H9 (cell line): ENCODE results near the gene VPS26B. TPM values are rescaled to one million over a fixed set of nuclear protein-coding genes. Genes with fewer than 3 reads are reported as not detected.

Experiments
- DNase-seq: peaks from one replicate; pipeline ENCODE4 v3.0.0-alpha.2; 2017
- H2AFZ ChIP-seq: one replicate; pipeline ENCODE4 v1.6.1; 2013; ENCODE audit warnings: mild to moderate bottlenecking, low read length, control low read depth, moderate library complexity
- H2AK5ac ChIP-seq: 2 replicates; pipeline ENCODE4 v1.6.1; 2013; ENCODE audit warnings: low read length, control low read depth, mixed read lengths; ENCODE audit not compliant: insufficient read length
- H2BK120ac ChIP-seq: one replicate; pipeline ENCODE4 v1.6.1; 2013; ENCODE audit warnings: low read depth, mild to moderate bottlenecking, low read length, control low read depth, inconsistent platforms; ENCODE audit not compliant: poor library complexity, severe bottlenecking
- H2BK12ac ChIP-seq: 2 replicates; pipeline ENCODE4 v1.6.1; 2013; ENCODE audit warnings: low read length, control low read depth, mixed read lengths, low read depth; ENCODE audit not compliant: insufficient read length
- H2BK15ac ChIP-seq: 2 replicates; pipeline ENCODE4 v1.6.1; 2013; ENCODE audit warnings: low read depth, low read length, control low read depth
- H2BK20ac ChIP-seq: one replicate; pipeline ENCODE4 v1.6.1; 2013; ENCODE audit warnings: low read depth, mild to moderate bottlenecking, low read length, control low read depth, inconsistent platforms; ENCODE audit not compliant: poor library complexity, severe bottlenecking
- H2BK5ac ChIP-seq: 2 replicates; pipeline ENCODE4 v1.6.1; 2013; ENCODE audit warnings: low read length, control low read depth, mixed read lengths; ENCODE audit not compliant: insufficient read length
- H3K14ac ChIP-seq: 2 replicates; pipeline ENCODE4 v1.6.1; 2013; ENCODE audit warnings: low read length, control low read depth; ENCODE audit not compliant: insufficient read depth
- H3K18ac ChIP-seq: 2 replicates; pipeline ENCODE4 v1.6.1; 2013; ENCODE audit warnings: low read depth, mild to moderate bottlenecking, mixed read lengths, low read length, control low read depth; ENCODE audit not compliant: insufficient read length
- H3K23ac ChIP-seq: 2 replicates; pipeline ENCODE4 v1.6.1; 2013; ENCODE audit warnings: low read length, control low read depth, mixed read lengths, low read depth; ENCODE audit not compliant: insufficient read length
- H3K23me2 ChIP-seq: 2 replicates; pipeline ENCODE4 v1.6.1; 2013; ENCODE audit warnings: low read depth, mild to moderate bottlenecking, mixed read lengths, low read length, control low read depth; ENCODE audit not compliant: insufficient read length, poor library complexity, severe bottlenecking
- H3K27ac ChIP-seq: 2 replicates; pipeline ENCODE4 v1.5.1; 2013; ENCODE audit warnings: low read length, control low read depth, mixed read lengths, low read depth; ENCODE audit not compliant: insufficient read length
- H3K27me3 ChIP-seq: 2 replicates; pipeline ENCODE4 v1.6.1; 2013; ENCODE audit warnings: low read length, control low read depth, inconsistent platforms; ENCODE audit not compliant: insufficient read depth
- H3K4ac ChIP-seq: 2 replicates; pipeline ENCODE4 v1.6.1; 2013; ENCODE audit warnings: low read depth, mild to moderate bottlenecking, control low read depth, inconsistent platforms, low read length, moderate library complexity
- H3K4me1 ChIP-seq: 2 replicates; pipeline ENCODE4 v1.6.1; 2013; ENCODE audit warnings: low read length, control low read depth, inconsistent platforms; ENCODE audit not compliant: insufficient read depth
- H3K4me2 ChIP-seq: 2 replicates; pipeline ENCODE4 v1.6.1; 2013; ENCODE audit warnings: low read length, control low read depth, mixed read lengths; ENCODE audit not compliant: insufficient read length, insufficient read depth
- H3K56ac ChIP-seq: 2 replicates; pipeline ENCODE4 v1.6.1; 2013; ENCODE audit warnings: low read depth, mild to moderate bottlenecking, mixed read lengths, low read length, control low read depth; ENCODE audit not compliant: insufficient read length
- H3K79me1 ChIP-seq: 2 replicates; pipeline ENCODE4 v1.6.1; 2013; ENCODE audit warnings: low read depth, mild to moderate bottlenecking, moderate library complexity, low read length, control low read depth, inconsistent platforms; ENCODE audit not compliant: insufficient read depth, poor library complexity, severe bottlenecking
- H3K79me2 ChIP-seq: 2 replicates; pipeline ENCODE4 v1.6.1; 2013; ENCODE audit warnings: low read length, control low read depth, inconsistent platforms; ENCODE audit not compliant: insufficient read depth
- H3K9ac ChIP-seq: 2 replicates; pipeline ENCODE4 v1.6.1; 2013; ENCODE audit warnings: low read length, control low read depth, mixed read lengths; ENCODE audit not compliant: insufficient read length; ENCODE audit errors: extremely low read depth
- H3K9me3 ChIP-seq: one replicate; pipeline ENCODE4 v1.6.1; 2013; ENCODE audit warnings: low read depth, low read length, inconsistent platforms; ENCODE audit not compliant: control insufficient read depth
- H3T11ph ChIP-seq: one replicate; pipeline ENCODE4 v1.6.1; 2013; ENCODE audit warnings: mild to moderate bottlenecking, low read length, control low read depth, inconsistent platforms
- H4K20me1 ChIP-seq: one replicate; pipeline ENCODE4 v1.6.1; 2013; ENCODE audit not compliant: control insufficient read depth, insufficient read length, insufficient read depth
- H4K5ac ChIP-seq: 2 replicates; pipeline ENCODE4 v1.6.1; 2013; ENCODE audit warnings: low read depth, mild to moderate bottlenecking, mixed read lengths, low read length, control low read depth; ENCODE audit not compliant: insufficient read length
- H4K8ac ChIP-seq: replicated peaks from 2 replicates; pipeline ENCODE4 v1.6.1; 2013; ENCODE audit warnings: low read length, control low read depth, mixed read lengths, low read depth; ENCODE audit not compliant: insufficient read length
- H4K91ac ChIP-seq: 2 replicates; pipeline ENCODE4 v1.6.1; 2013; ENCODE audit warnings: low read depth, mild to moderate bottlenecking, moderate library complexity, mixed read lengths, low read length, control low read depth; ENCODE audit not compliant: insufficient read length
- H3K27ac Mint-ChIP-seq, 3 experiments: 2 replicates in 2 of 3; 3 replicates in 1 of 3; pipeline ENCODE4 v1.8.0; 2020 to 2021; ENCODE audit warnings: mixed read lengths in 3 of 3, mild to moderate bottlenecking in 1 of 3, moderate library complexity in 1 of 3
- H3K27me3 Mint-ChIP-seq: 2 replicates; pipeline ENCODE4 v1.8.0; 2021; ENCODE audit warnings: low read depth, mild to moderate bottlenecking, moderate library complexity, mixed read lengths
- H3K36me3 Mint-ChIP-seq, 3 experiments: 2 replicates in 2 of 3; 3 replicates in 1 of 3; pipeline ENCODE4 v1.8.0; 2020 to 2021; ENCODE audit warnings: low read depth in 3 of 3, mixed read lengths in 3 of 3; ENCODE audit not compliant: insufficient read depth in 1 of 3
- H3K4me1 Mint-ChIP-seq, 2 experiments: 2 replicates each; pipeline ENCODE4 v1.8.0; 2020; ENCODE audit warnings: mixed read lengths in 2 of 2
- H3K4me3 Mint-ChIP-seq, 2 experiments: 2 replicates in 1 of 2; 3 replicates in 1 of 2; pipeline ENCODE4 v1.8.0; 2020 to 2021; ENCODE audit warnings: mild to moderate bottlenecking in 2 of 2, mixed read lengths in 2 of 2, moderate library complexity in 1 of 2
- H3K9me3 Mint-ChIP-seq, 2 experiments: 2 replicates in 1 of 2; 3 replicates in 1 of 2; pipeline ENCODE4 v1.8.0; 2020; ENCODE audit warnings: mild to moderate bottlenecking in 2 of 2, mixed read lengths in 2 of 2, moderate library complexity in 1 of 2
- CTCF ChIP-seq: fragments of 200-600 bp; sonication (generic); conservative IDR thresholded peaks from 3 replicates; pipeline ENCODE4 v1.8.0; 2021; ENCODE audit warnings: antibody characterized with exemption, mild to moderate bottlenecking
- WGBS: extraction: QIAGEN DNeasy Blood & Tissue Kit; methylation state at CpG from one replicate; pipeline ENCODE4 v1.1.7; 2013; ENCODE audit warnings: missing lambda C conversion rate, low lambda C conversion rate, mixed read lengths; ENCODE audit not compliant: insufficient read length; ENCODE audit errors: extremely low coverage; 5-methylcytosine and 5-hydroxymethylcytosine counted together
- total RNA-seq: library from RNA; stranded (reverse); gene quantifications from 2 replicates; pipeline ENCODE4 v1.2.1, GENCODE V29; 2021

The VPS26B gene
- total RNA-seq, 1 experiment from 2014 or later: 27.5 TPM

- Histone ChIP-seq H3K79me1 (no peaks in the 10 kb centered on the region), H2BK15ac (no peak overlapping the region), H3K14ac (no peak overlapping the region), H2AK5ac (no peak overlapping the region), H2BK5ac (no peak overlapping the region), H4K91ac (no peak overlapping the region), H3K9ac (no peak overlapping the region), H2BK12ac (no peak overlapping the region), H3K23me2 (peaks cover 13% of the 10 kb centered on the region), H4K8ac (no peak overlapping the region), H2BK20ac (no peak overlapping the region), H3K27me3 (no peaks in the 10 kb centered on the region), H3K4me2 (peak overlapping the region; percentile 86), H3T11ph (no peak overlapping the region), H3K9me3 (no peaks in the 10 kb centered on the region), H3K79me2 (peaks cover 12% of the 10 kb centered on the region; the same call in 1 of the 2 replicates), H4K5ac (no peak overlapping the region), H3K18ac (no peak overlapping the region), H3K4me1 (peaks cover 18% of the 10 kb centered on the region), H2BK120ac (no peak overlapping the region), H3K27ac (peak overlapping the region; percentile 49), H3K4ac (no peak overlapping the region), H4K20me1 (no peaks in the 10 kb centered on the region), H3K56ac (no peak overlapping the region), H2AFZ (no peak overlapping the region), H3K23ac (no peak overlapping the region)
- peaks cover 5% of the 10 kb centered on the region for H3K27me3 Mint-ChIP-seq
- H3K27ac Mint-ChIP-seq: 0 out of 7 replicates have a peak overlapping the region, but pooled peaks of 1 of the 3 experiments have one; percentile 93
- no peak for TF ChIP-seq CTCF
- 0 out of 5 replicates have a peak overlapping the region, but pooled peaks of 1 of the 2 experiments have one; percentile 71 for H3K4me3 Mint-ChIP-seq
- no CpG with 5 or more reads among the region's 4 CpGs for WGBS
- H3K36me3 Mint-ChIP-seq: peaks cover 0 to 2% (median 1%) of the 10 kb centered on the region in 3 experiments; a peak in 3 of 7 replicates
- peaks cover 55 to 72% of the 10 kb centered on the region in 2 experiments for H3K4me1 Mint-ChIP-seq
- DNase-seq: no peak
- no peaks in the 10 kb centered on the region; a peak in 2 of 5 replicates for H3K9me3 Mint-ChIP-seq
Observed at GRCh38 chr11:134271978-134272377, 47.5 kb downstream of the VPS26B start.
